T-helper 1 cell (primary cell): ENCODE measurements around the gene NT5DC3.

ENCODE experiments used
- DNase-seq, 5 donors: peaks; one replicate each; pipeline ENCODE4 v3.0.0-alpha.2; 2012 to 2020

NT5DC3 gene

GRCh38 chr12:103743788-103744187 is 97.2 kb downstream of the NT5DC3 start:
- no peak for DNase-seq

- no peak for DNase-seq
Measured at GRCh38 chr12:103742349-103742932, 98.6 kb downstream of the NT5DC3 start.

GRCh38 chr12:103737881-103738280 is 103.2 kb downstream of the NT5DC3 start:
- no peak for DNase-seq

GRCh38 chr12:103736572-103736971 is 104.5 kb downstream of the NT5DC3 start:
- no peak for DNase-seq

GRCh38 chr12:103735291-103735690 is 105.7 kb downstream of the NT5DC3 start:
- no peak for DNase-seq

DNA sequence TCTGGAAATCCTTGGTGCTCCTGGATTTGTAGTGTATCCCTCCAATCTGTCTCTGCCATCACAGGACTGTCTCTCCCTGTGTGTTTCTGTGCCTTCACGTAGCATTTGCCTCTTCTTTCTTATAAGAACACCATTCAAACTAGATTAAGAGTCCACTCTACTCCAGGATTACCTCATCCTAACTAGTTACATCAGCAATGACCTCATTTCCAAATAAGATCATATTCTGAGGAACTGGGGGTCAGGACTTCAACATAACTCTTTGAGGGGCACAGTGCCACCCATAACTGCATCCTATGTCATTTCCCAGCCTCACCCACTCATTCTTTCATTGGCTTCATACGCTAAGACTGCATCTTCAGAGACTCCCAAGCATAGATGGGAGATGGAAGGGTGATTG is 106.2 kb downstream of the NT5DC3 start:
- DNase-seq, result no peak

DNA sequence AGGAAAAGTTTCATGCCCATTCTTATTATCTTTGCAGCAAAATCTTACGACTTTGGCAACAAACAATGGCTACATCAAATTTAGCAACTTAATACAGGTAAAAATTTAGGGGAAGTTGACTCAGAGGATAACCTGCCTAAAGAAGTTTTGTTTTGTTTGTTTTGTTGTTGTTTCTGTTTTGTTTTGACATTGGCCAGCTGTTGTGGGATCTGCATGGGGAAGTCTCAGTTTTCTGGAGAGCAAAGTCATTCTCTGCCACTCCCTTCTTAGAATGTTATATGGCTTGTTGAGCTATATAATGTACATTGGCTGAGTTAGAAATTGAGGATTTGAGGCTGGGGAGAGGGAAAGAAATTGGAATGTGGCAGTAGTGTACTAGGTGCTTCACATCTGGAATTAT is 109.5 kb downstream of the NT5DC3 start:
- no peak for DNase-seq

- no peak for DNase-seq
Measured at GRCh38 chr12:103729499-103729898, 111.5 kb downstream of the NT5DC3 start.

DNA sequence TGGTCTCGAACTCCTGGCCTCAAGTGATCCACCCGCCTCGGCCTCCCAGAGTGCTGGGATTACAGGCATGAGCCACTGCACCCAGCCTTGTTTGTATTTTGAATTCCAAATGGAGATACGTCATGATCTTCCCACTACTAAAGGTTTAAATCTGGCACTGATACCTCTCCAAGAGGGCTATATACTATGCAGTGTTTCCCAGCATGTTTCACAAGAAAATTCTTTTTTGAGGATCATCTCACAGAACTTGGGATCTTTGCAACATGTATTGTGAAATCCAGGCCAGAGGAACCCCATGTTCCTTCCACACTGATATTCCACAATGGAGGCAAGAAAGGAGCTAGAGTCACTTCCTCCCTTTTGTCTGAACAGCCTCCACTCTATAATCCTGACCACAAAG is 112.7 kb downstream of the NT5DC3 start:
- DNase-seq, result no peak

GRCh38 chr12:103727638-103728037 is 113.4 kb downstream of the NT5DC3 start:
- DNase-seq, result no peak

DNA sequence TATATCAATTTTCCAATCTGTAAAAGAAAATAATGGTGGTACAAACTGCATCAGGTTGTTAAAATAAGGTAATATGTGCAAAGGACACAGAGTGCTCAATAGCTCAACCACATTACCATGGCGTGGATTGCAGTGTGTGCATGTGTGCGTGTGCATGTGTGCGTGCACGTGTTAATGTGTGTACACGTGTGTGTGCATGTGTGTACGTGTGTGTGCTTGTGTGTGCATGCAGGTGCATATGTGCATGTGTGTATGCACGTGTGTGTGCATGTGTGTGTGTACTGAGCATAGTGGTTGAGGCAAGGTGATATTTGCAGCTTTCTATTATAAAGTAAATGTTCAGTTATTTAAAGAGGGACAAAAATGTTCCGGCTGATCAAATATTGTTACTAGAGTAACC is 115.6 kb downstream of the NT5DC3 start:
- DNase-seq, result no peak
